Measurements from ENCODE around the gene FUT8. TPM values are rescaled to one million over a fixed set of nuclear protein-coding genes. Genes with fewer than 3 reads are reported as not detected.

FUT8 gene
- total RNA-seq, 1 donor from 2014 or later: 181 TPM

DNA sequence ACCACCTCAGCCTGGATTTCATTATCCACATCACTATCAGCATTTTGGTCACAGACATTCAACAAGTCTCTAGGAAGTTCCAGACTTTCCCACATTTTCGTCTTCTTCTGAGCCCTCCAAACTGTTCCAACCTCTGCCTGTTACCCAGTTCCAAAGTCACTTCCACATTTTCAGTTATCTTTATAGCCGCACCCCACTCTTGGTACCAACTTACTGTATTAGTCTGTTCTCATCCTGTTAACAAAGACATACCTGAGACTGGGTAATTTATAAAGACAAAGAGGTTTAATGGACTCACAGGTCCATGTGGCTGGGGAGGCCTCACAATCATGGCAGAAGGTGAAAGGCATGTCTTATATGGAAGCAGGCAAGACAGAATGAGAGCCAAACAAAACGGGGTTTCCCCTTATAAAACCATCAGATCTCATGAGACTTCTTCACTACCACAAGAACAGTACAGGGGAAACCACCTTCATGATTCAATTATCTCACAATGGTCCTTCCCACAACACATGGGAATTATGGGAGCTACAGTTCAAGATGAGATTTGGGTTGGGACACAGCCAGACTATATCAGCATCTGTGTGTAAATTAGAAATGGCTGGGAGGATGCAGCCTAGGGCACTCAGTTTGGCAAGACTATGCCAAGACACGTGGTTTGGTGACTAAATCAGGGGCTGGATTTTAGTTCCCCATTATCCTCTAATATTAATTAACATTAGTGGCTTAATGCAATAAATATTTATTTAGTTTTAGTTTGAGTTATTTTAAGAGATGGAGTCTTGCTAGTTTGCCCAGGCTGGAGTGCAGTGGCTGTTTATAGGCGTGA, 16.2 kb upstream of the FUT8 start:
- intact Hi-C loops (cut with micrococcal nuclease): loop anchor here (1.0 to 2.0 kb wide), 3 partner anchors 15 to 109 kb away; no protein-coding TSS in a partner anchor
- no peak for DNase-seq (ENCODE audit: low spot score)
- peaks cover 62% of the 10 kb centered on the region for H3K36me3 Mint-ChIP-seq (ENCODE audit: low read depth)

DNA sequence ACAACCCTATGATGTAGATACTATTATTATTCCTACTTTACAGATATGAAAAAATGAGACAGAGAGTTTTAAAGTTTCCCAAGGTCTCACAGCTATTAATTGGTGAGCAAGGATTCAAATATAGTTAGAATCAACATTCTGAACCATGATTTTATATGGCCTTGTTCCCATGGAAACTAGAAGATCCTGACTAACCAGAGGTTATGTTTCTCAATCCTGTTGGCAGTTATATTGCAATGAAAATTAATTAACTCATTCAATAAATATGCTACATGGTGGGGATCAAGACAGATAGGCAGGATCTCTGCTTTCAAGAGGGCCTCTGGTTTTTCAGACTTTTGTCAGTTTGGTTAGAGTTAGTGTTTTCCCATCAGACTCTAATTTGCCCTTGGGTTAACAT, 9.3 kb upstream of the FUT8 start:
- peaks cover 39% of the 10 kb centered on the region for H3K4me1 Mint-ChIP-seq (ENCODE audit: low read depth)
- no peak for DNase-seq (ENCODE audit: low spot score)

More for the DNA sequence above, 16.2 kb upstream of the FUT8 start:
- peak overlapping the region; percentile 76 for H3K27ac Mint-ChIP-seq
- peak overlapping the region; percentile 48 for H3K4me3 Mint-ChIP-seq
- no peaks in the 10 kb centered on the region for H3K27me3 Mint-ChIP-seq (ENCODE audit: insufficient read depth)
- H3K4me1 Mint-ChIP-seq (ENCODE audit: low read depth): peaks cover 40% of the 10 kb centered on the region
- peaks cover 32% of the 10 kb centered on the region for H3K9me3 Mint-ChIP-seq

DNA sequence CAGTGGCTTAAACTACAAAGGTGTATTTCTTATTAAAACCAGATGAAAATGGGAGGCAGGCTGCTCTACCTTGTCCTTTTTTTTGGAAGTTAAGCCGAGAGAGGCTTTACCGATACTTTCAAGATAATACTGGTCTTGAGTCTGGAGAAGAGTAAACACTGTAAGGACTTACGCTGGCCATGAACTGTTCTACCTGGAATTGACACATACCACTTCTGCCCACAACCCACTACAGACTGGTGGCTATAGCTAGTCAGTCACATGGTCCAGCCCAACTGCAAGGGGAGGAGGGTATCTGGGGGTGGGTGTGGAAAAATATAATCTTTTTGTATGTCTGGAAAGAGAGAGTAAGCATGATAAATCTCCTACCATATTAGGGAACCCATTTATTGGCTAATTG, 4.4 kb upstream of the FUT8 start:
- no peaks in the 10 kb centered on the region for H3K27me3 Mint-ChIP-seq (ENCODE audit: insufficient read depth)
- peak overlapping the region; percentile 38 for H3K27ac Mint-ChIP-seq
- peaks cover 68% of the 10 kb centered on the region for H3K4me1 Mint-ChIP-seq (ENCODE audit: low read depth)
- no peak for DNase-seq (ENCODE audit: low spot score)
- H3K9me3 Mint-ChIP-seq: no peaks in the 10 kb centered on the region
- H3K36me3 Mint-ChIP-seq (ENCODE audit: low read depth): peaks cover 32% of the 10 kb centered on the region
- intact Hi-C loops (cut with micrococcal nuclease): no loop called here
- H3K4me3 Mint-ChIP-seq: peak overlapping the region; percentile 25

More for the DNA sequence above, 9.3 kb upstream of the FUT8 start:
- no peaks in the 10 kb centered on the region for H3K27me3 Mint-ChIP-seq (ENCODE audit: insufficient read depth)
- H3K27ac Mint-ChIP-seq: no peak overlapping the region
- intact Hi-C loops (cut with micrococcal nuclease): no loop called here
- no peaks in the 10 kb centered on the region for H3K9me3 Mint-ChIP-seq
- H3K4me3 Mint-ChIP-seq: no peak overlapping the region
- peaks cover 36% of the 10 kb centered on the region for H3K36me3 Mint-ChIP-seq (ENCODE audit: low read depth)

DNA sequence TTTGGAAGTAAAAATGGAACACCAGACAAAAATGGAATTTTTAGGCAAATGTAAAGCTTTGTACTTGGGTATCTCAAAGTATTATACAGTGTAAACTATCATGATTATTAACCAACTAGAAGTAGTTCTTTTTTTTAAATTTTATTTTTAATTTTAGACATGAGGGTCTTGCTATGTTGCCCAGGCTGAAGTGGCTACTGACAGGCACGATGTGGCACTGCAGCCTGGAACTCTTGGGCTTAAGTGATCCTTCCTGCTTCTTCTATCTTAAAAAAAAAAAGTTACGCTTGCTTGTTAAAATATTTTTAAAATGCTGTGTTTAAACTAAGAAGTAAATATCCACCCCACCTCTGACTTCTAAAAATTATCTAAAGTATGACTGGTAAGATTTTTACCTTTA, 1.9 kb upstream of the FUT8 start:
- Mint-ChIP-seq H3K4me3 (peak overlapping the region; percentile 98), H3K9me3 (no peaks in the 10 kb centered on the region), H3K4me1 (ENCODE audit: low read depth) (peaks cover 80% of the 10 kb centered on the region), H3K27ac (peak overlapping the region; percentile 83), H3K36me3 (ENCODE audit: low read depth) (peaks cover 25% of the 10 kb centered on the region), H3K27me3 (ENCODE audit: insufficient read depth) (no peaks in the 10 kb centered on the region)
- intact Hi-C loops (cut with micrococcal nuclease): loop anchor here (1.0 to 5.0 kb wide), 7 partner anchors 14 to 322 kb away; no protein-coding TSS in a partner anchor
- no peak for DNase-seq (ENCODE audit: low spot score)

DNA sequence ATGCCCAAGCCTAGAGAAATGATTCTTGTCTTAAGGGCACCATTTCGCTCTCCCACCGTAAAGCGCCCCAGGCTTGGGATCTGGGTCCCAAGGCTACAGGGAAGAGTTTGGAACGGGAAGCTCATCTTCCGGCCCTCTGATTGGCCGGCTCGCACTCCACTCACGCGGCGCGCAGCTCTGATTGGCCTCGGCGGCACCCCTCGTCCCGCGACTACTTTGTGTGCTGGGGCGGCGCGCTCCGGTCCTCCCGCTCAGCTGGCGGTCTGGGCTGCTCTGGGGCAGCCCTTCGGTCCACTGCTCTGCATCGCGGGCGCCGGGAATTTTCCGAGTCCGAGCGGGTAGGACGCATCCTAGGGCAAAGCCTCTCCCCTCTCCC, 886 bp upstream of the FUT8 start:
- intact Hi-C loops (cut with micrococcal nuclease): loop anchor here (1.0 to 5.0 kb wide), 10 partner anchors 15 to 659 kb away; no protein-coding TSS in a partner anchor
- H3K27me3 Mint-ChIP-seq (ENCODE audit: insufficient read depth): no peaks in the 10 kb centered on the region
- DNase-seq (ENCODE audit: low spot score): peak; percentile 77
- H3K27ac Mint-ChIP-seq: peak overlapping the region; percentile 92
- peaks cover 74% of the 10 kb centered on the region for H3K4me1 Mint-ChIP-seq (ENCODE audit: low read depth)
- peak overlapping the region; percentile 98 for H3K4me3 Mint-ChIP-seq
- H3K36me3 Mint-ChIP-seq (ENCODE audit: low read depth): peaks cover 17% of the 10 kb centered on the region
- H3K9me3 Mint-ChIP-seq: no peaks in the 10 kb centered on the region

DNA sequence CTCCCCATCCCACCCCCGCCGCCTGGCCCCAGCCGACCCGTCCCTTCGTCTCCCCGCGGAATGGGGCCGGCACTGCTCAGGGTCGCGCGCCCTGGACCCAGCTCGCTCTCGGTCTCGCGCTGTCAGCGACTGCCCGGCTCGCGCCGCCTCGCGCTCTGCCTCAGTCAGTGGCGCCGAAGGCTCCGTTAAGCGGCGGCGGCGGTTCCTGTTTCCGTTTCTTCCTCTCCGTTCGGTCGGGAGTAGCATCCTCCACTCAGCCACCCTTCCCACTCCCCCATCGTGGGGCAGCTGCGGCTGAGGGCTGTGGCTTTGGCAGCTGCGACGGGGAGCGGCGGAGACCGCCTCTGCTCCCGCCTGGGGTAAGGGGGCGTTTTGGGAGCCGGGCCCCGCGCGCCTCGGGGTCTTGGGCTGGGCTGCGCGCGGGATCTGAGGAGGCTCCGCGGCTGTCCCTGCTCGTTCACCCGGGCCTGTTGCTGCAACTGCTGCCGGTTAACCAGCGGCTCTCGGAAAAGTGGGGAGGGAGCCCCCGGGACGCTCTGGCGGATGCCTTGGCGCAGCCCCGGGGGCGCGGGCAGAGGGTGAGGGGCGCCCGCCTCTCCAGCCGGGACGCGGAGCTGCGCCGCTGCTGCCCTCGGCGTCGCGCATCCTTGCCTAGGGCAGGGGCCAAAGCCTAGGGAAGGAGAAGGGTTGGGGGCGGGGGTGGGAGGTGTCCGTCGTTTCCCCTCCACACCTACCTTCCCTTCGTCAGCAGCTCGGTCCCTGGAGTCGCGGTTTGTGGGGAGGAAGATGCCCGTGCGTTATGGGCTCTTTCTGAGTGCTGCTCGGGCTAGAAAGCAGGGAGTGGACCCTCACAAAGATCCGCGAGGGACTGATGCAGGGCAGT, 567 bp downstream of the FUT8 start:
- Mint-ChIP-seq H3K4me1 (ENCODE audit: low read depth) (peaks cover 69% of the 10 kb centered on the region), H3K27ac (peak overlapping the region; percentile 92), H3K9me3 (no peaks in the 10 kb centered on the region), H3K4me3 (peak overlapping the region; percentile 98), H3K27me3 (ENCODE audit: insufficient read depth) (no peaks in the 10 kb centered on the region), H3K36me3 (ENCODE audit: low read depth) (peaks cover 17% of the 10 kb centered on the region)
- intact Hi-C loops (cut with micrococcal nuclease): loop anchor here (1.0 to 5.0 kb wide), 6 partner anchors 110 to 657 kb away; no protein-coding TSS in a partner anchor
- no peak for DNase-seq (ENCODE audit: low spot score)

DNA sequence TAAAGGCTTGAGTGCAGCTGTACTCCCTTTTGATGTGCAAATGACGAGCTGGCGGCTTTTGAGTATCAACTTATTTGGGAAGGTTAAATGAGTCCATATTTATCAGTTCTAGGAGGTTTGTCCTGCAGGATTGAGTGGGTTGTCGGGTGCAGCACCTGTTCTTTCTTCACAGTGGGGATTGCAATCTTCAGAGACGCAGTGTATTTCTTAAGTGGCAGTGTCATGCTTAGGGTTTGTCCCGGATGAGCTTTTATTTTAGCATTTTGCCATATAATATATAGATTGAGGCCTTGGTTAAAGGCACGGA, 1.2 kb downstream of the FUT8 start:
- Mint-ChIP-seq H3K4me1 (ENCODE audit: low read depth) (peaks cover 69% of the 10 kb centered on the region), H3K9me3 (no peaks in the 10 kb centered on the region), H3K4me3 (peak overlapping the region; percentile 98), H3K27ac (peak overlapping the region; percentile 84), H3K36me3 (ENCODE audit: low read depth) (peaks cover 13% of the 10 kb centered on the region), H3K27me3 (ENCODE audit: insufficient read depth) (no peaks in the 10 kb centered on the region)
- intact Hi-C loops (cut with micrococcal nuclease): loop anchor here (1.0 to 5.0 kb wide), 6 partner anchors 49 to 319 kb away; no protein-coding TSS in a partner anchor
- DNase-seq (ENCODE audit: low spot score): peak; percentile 7

DNA sequence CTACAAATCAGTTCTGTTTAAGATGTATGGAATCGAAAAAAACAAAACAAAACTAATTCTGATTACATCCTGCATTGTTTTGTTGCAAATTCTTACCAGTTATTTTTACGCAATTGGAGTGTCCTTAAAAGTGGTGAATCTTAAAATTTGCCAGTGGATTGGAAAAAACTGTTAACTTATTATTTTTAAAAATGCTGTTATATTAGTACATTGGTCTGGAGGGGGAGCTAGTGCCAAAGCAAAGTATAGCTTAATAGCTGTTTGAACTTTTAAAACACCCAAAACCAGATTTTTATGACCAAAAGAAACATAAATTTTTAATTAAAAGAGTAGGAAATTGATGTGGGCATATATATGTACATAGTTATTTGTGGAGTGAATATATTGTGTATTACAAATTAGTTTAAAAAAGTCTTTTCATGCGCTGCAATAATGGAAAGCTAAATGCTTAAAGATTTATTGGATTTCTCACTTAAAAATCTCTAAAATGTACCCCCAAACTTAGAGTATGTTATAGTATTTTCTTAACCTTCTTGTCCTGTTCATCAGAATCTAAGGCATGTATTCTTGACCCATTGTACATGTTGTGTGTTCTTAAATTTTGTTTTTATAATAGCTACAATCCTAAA, 2.5 kb downstream of the FUT8 start:
- H3K4me1 Mint-ChIP-seq (ENCODE audit: low read depth): peaks cover 68% of the 10 kb centered on the region
- peak overlapping the region; percentile 98 for H3K4me3 Mint-ChIP-seq

DNA sequence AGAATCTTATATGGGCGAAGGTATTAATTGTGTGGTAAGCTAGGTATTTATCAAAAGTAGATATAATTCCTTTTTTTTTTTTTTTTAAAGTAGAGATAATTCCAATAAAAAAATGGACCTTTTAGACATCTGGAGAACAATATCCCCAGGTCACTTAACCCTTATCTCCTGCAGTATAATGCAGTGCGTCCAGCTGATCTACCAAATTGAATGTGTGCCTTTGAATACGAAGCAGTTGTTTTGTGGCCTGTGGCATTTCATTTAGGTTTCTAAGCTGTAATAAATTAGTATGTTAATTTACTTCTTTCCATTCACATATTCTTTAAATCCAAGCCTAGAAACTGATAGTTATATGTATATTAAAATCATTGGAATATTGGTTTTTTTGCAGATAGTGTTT, 3.1 kb downstream of the FUT8 start:
- Mint-ChIP-seq H3K27me3 (ENCODE audit: insufficient read depth) (no peaks in the 10 kb centered on the region), H3K27ac (no peak overlapping the region), H3K4me3 (no peak overlapping the region), H3K4me1 (ENCODE audit: low read depth) (peaks cover 62% of the 10 kb centered on the region), H3K36me3 (ENCODE audit: low read depth) (peaks cover 9% of the 10 kb centered on the region), H3K9me3 (no peaks in the 10 kb centered on the region)
- no peak for DNase-seq (ENCODE audit: low spot score)
- intact Hi-C loops (cut with micrococcal nuclease): loop anchor here (1.0 to 2.0 kb wide), 6 partner anchors 23 to 546 kb away; no protein-coding TSS in a partner anchor

More for the DNA sequence above, 2.5 kb downstream of the FUT8 start:
- no peak overlapping the region for H3K27ac Mint-ChIP-seq
- no peaks in the 10 kb centered on the region for H3K9me3 Mint-ChIP-seq
- peaks cover 9% of the 10 kb centered on the region for H3K36me3 Mint-ChIP-seq (ENCODE audit: low read depth)
- intact Hi-C loops (cut with micrococcal nuclease): loop anchor here (1.0 to 5.0 kb wide), 7 partner anchors 23 to 546 kb away; no protein-coding TSS in a partner anchor
- no peak for DNase-seq (ENCODE audit: low spot score)
- no peaks in the 10 kb centered on the region for H3K27me3 Mint-ChIP-seq (ENCODE audit: insufficient read depth)

DNA sequence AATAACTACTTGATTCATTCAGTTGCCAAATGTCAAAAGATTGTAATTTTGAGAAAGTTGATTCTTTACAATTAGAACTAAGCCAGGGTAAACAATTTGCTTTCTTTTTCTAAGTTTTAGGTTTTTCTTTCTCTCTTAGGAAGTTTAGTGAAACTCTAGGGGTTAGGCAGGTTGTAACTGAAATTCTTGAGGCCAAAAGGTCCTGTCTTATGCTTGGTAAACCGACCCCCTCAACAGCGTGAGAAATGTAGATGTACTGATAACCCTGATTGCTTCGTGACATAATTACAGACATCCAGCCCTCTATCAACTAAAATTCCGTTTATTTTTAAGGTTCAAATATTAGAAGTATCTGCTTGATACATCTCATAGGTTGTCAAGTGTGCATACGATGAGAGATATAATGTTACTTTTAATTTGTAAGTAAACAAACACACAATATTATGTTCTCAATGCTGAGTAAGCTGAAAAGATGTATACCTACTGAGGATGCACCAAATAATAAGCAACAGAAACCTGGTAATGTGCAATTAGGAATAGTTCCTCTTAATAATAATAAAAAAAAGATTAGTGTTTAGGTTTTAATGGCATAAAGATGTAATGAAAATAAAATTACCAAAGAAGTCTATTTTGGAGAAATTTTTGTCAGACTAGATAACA, 7.2 kb downstream of the FUT8 start:
- no peaks in the 10 kb centered on the region for H3K9me3 Mint-ChIP-seq
- H3K4me1 Mint-ChIP-seq (ENCODE audit: low read depth): peaks cover 56% of the 10 kb centered on the region
- no peaks in the 10 kb centered on the region for H3K27me3 Mint-ChIP-seq (ENCODE audit: insufficient read depth)
- peaks cover 15% of the 10 kb centered on the region for H3K36me3 Mint-ChIP-seq (ENCODE audit: low read depth)
- no peak for DNase-seq (ENCODE audit: low spot score)
- H3K27ac Mint-ChIP-seq: peak overlapping the region; percentile 12
- no peak overlapping the region for H3K4me3 Mint-ChIP-seq
- intact Hi-C loops (cut with micrococcal nuclease): no loop called here

DNA sequence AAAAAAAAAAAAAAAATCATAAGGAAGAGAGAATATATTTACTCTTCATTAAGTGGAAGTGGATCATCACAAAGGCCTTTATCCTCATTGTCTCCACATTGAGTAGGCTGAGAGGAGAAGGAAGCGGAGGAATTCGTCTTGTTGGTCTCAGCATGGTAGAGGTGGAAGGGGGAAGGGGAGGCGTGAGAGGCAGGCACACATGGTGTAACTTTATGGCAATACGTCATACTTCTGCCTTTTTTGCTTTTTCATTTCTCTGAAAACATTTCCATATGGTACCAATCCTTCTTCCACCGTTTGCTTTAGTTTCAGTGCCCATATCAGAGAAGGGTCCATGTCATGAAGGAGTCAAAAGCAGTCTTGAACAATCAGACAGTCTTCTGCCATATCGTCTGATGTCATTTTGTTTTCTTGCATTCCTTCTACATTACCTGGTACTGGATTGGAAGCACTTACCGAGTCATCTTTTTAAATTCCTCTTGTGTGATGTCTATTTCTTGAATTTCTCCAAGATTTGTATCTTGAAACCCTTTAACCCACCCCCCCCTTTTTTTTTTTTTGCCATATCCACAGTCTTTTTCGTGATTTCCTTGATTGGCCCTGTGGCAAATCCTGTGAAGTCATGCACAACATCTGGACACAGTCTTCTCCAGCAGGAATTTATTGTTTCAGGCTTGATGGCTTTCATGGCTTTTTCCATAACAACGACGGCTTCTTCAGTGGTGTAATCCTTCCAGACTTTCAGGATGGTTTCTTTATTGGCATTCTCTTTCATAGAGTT, 8.9 kb downstream of the FUT8 start:
- Mint-ChIP-seq H3K36me3 (ENCODE audit: low read depth) (peaks cover 19% of the 10 kb centered on the region), H3K4me1 (ENCODE audit: low read depth) (peaks cover 53% of the 10 kb centered on the region), H3K9me3 (no peaks in the 10 kb centered on the region), H3K27me3 (ENCODE audit: insufficient read depth) (no peaks in the 10 kb centered on the region), H3K4me3 (no peak overlapping the region), H3K27ac (peak overlapping the region; percentile 31)
- intact Hi-C loops (cut with micrococcal nuclease): no loop called here
- DNase-seq (ENCODE audit: low spot score): no peak
